C4-2B (cell line): ENCODE measurements around the gene BTG1.

Experiments
- CTCF ChIP-seq: fragments of 450-650 bp; conservative IDR thresholded peaks from 2 replicates; pipeline ENCODE4 v1.5.1; 2017; ENCODE audit warnings: mild to moderate bottlenecking
- ZFX ChIP-seq: fragments of 450-650 bp; IDR thresholded peaks from 2 replicates; pipeline ENCODE4 v1.6.1; 2017

- TF ChIP-seq CTCF, result no peak
- no peak for TF ChIP-seq ZFX
Observed at GRCh38 chr12:92098594-92099380, 46.9 kb downstream of the BTG1 start.
